ENCODE data around the gene AADACL4. TPM values are rescaled to one million over a fixed set of nuclear protein-coding genes. Genes with fewer than 3 reads are reported as not detected.

Gene AADACL4
- total and polyA plus RNA-seq, 5 experiments from 2014 or later = not detected

DNA sequence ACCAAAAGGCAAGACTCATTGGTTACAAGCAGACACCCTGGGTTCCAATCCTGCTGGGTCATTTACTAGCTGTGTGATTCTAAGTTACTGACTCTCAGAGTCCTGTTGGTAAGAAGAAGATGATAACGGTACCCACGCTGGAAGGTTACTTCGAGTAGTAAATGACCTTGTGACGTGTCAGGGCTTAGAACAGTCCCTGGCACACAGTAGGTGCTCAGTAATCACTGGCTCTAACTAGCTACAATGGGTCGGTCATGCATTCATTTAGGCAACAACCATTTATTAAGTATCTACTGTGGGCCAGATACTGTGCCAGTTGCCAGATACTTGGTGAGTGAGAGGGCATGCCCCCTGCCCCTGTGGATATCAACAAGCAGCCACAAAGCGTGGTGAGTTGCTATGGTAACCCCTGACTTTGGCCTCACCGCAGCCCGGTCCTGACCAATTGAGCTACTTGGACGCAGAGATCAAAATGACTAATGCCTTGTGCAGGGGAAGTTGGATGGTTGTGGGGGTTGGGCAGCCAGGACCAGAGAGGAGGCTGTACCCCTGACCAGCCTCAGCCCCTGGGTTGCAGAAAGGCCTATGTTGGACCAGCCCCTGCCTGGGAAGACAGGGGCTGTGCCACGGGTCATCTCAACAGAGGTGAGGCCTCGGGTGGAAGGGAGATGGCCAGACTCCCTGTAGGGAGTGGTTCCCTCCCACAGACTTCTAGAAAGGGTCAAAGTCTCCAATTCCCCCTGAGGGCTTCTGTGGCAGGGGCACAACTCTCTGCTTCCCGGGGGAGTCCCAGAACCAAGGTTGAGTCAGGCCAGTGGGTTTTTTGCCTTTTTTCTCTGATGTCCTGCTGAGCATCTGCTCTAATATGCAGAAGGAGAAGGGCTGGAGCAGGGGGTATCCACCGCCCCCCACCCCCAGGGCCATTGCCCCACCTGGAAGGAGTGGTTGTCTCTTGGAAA is 41.9 kb upstream of the AADACL4 start:
- Mint-ChIP-seq H3K4me1 (peaks cover 25 to 89% (median 73%) of the 10 kb centered on the region in 4 donors), H3K36me3 (peaks cover 0 to 16% (median 5%) of the 10 kb centered on the region in 3 donors)
- POLR2A ChIA-PET = interaction anchor here (0.6 to 11.2 kb wide), 3 partner anchors 15 to 334 kb away, joined by 3 to 269 read pairs (median 7); partner anchors contain the start of gene DHRS3

DNA sequence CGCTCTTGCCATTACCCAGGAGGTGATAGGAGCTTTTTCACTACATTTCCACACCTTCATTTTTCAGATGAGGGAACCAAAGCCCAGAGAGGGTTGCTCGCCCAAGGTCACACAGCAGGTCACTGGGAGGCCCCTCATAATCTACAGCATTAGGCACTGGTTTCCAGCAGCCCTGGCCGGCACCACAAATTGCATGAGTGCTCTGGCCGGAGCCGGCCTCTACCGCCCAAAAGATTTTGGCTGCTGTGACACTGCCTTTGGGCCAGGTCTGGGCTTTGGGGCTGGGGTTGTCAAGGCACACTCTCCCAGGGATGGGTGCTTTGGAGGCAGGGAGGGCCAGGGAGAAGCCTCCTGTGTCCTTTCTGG is 41.2 kb upstream of the AADACL4 start:
- Mint-ChIP-seq H3K4me1 (peaks cover 24 to 87% (median 67%) of the 10 kb centered on the region in 4 donors), H3K27ac (peak overlapping the region in 6 of 10 donors; percentile 47 to 95 (median 85)), H3K4me3 (no peak overlapping the region), H3K9me3 (peaks cover 0 to 3% (median 0%) of the 10 kb centered on the region in 9 donors), H3K27me3 (no peaks in the 10 kb centered on the region), H3K36me3 (peaks cover 5 to 20% (median 11%) of the 10 kb centered on the region in 3 donors)
- POLR2A ChIA-PET = interaction anchor here (1.1 to 11.2 kb wide), 3 partner anchors 15 to 164 kb away, joined by 3 to 269 read pairs (median 6); partner anchors contain the start of gene DHRS3
- DNase-seq = no peak
- ATAC-seq = no peak

More for the DNA sequence above, 41.9 kb upstream of the AADACL4 start:
- Mint-ChIP-seq H3K4me3 (peak overlapping the region in 1 of 10 donors; percentile 26), H3K27me3 (no peaks in the 10 kb centered on the region), H3K9me3 (peaks cover 0 to 2% (median 0%) of the 10 kb centered on the region in 9 donors), H3K27ac (peak overlapping the region in 8 of 10 donors; percentile 66 to 93 (median 76))
- DNase-seq = no peak
- ATAC-seq = no peak

DNA sequence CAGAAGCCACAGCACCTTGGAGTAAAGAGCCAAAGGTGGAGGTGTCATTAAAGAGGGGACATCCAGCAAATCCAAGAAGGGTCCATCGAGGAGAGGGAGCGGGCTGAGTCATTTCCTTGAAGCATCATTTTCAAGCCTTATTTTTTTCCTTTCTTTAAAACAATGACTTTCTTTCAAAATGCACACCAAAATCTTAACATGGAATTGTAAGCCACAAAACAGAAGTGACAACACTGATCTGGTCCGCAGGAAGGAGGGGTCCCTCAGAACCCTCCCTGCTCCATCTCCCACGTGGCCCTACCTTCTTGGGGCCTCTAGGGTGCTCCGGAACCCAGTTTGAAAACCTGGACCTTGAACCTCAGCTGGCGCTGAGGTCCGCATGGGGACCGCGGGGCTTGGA is 40.7 kb upstream of the AADACL4 start:
- peak overlapping the region in 9 of 10 donors; percentile 56 to 95 (median 83) for H3K27ac Mint-ChIP-seq
- no peaks in the 10 kb centered on the region for H3K27me3 Mint-ChIP-seq
- POLR2A ChIA-PET = interaction anchor here (0.6 to 11.2 kb wide), 5 partner anchors 14 to 186 kb away, joined by 3 to 269 read pairs (median 3); partner anchors contain the start of gene DHRS3
- no peak for DNase-seq
- peaks cover 0 to 5% (median 0%) of the 10 kb centered on the region in 9 donors for H3K9me3 Mint-ChIP-seq
- H3K36me3 Mint-ChIP-seq = peaks cover 9 to 26% (median 16%) of the 10 kb centered on the region in 3 donors
- H3K4me1 Mint-ChIP-seq = peaks cover 20 to 84% (median 63%) of the 10 kb centered on the region in 4 donors
- ATAC-seq = no peak
- H3K4me3 Mint-ChIP-seq = peak overlapping the region in 3 of 10 donors; percentile 1 to 55 (median 22)

DNA sequence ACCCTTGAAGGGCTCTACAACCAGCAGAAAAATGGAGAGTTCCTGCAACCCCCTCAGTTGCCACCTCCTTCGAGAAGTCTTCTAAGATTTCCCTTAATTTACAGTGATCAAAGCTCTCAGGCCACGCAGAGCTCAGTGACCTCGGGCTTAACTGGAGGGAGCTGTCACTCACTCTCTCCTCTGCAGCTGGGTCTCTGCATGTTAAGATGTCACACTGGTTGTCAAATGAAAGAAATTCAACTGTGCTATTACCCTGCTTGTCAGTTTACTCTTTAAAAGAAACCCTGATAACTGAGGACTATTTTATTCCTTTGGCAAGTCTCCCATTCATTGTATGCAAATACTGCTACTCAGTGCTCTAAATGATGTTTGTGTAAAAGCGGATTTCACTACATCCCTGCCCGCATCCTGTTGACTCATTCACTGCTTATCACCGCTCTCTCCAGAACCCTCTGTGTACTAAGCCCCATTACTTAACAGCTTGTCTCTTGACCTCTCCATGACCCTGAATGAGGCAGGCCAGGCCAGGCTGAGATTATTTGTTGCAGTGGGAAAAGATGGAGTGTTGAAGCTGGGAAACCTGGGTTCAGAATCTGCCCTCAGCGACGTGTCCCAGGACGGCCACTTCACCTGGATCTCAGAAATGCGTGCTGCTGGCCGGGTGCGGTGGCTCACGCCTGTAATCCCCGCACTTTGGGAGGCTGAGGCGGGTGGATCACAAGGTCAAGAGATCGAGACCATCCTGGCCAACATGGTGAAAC is 39.6 kb upstream of the AADACL4 start:
- H3K27ac Mint-ChIP-seq = peak overlapping the region; percentile 78 to 95 (median 83)
- peaks cover 23 to 84% (median 64%) of the 10 kb centered on the region in 4 donors for H3K4me1 Mint-ChIP-seq
- peaks cover 0 to 5% (median 0%) of the 10 kb centered on the region in 9 donors for H3K9me3 Mint-ChIP-seq
- POLR2A ChIA-PET = interaction anchor here (0.5 to 11.2 kb wide), 10 partner anchors 8 to 239 kb away, joined by 3 to 269 read pairs (median 3); partner anchors contain the start of gene DHRS3
- DNase-seq = peak; percentile 13 to 76 (median 48)
- peak; percentile 92 to 96 for ATAC-seq
- H3K27me3 Mint-ChIP-seq = no peaks in the 10 kb centered on the region
- peak overlapping the region; percentile 20 to 83 (median 59) for H3K4me3 Mint-ChIP-seq
- H3K36me3 Mint-ChIP-seq = peaks cover 9 to 34% (median 19%) of the 10 kb centered on the region in 3 donors

DNA sequence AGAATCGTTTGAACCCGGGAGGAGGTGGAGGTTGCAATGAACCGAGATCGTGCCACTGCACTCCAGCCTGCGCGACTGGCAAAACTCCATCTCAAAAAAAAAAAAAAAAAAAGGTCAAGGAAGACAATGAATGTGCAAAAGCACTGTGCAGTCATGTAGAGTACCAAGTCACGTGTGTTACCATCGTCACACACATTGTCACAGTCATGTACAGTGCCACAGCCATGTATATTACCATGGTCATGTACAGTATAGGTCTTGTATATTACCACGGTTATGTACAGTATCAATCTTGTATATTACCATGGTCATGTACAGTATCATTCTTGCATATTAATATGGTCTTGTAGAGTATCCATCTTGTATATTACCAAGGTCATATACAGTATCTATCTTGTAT is 38.9 kb upstream of the AADACL4 start:
- no peak for DNase-seq
- no peak for ATAC-seq
- Mint-ChIP-seq H3K4me3 (peak overlapping the region in 6 of 10 donors; percentile 12 to 83 (median 66)), H3K4me1 (peaks cover 23 to 83% (median 63%) of the 10 kb centered on the region in 4 donors), H3K36me3 (peaks cover 9 to 35% (median 19%) of the 10 kb centered on the region in 3 donors), H3K27ac (peak overlapping the region; percentile 78 to 95 (median 83)), H3K9me3 (peaks cover 0 to 5% (median 0%) of the 10 kb centered on the region in 9 donors), H3K27me3 (no peaks in the 10 kb centered on the region)
- POLR2A ChIA-PET = interaction anchor here (0.5 to 11.2 kb wide), 7 partner anchors 9 to 240 kb away, joined by 3 to 269 read pairs (median 3); partner anchors contain the start of gene DHRS3

DNA sequence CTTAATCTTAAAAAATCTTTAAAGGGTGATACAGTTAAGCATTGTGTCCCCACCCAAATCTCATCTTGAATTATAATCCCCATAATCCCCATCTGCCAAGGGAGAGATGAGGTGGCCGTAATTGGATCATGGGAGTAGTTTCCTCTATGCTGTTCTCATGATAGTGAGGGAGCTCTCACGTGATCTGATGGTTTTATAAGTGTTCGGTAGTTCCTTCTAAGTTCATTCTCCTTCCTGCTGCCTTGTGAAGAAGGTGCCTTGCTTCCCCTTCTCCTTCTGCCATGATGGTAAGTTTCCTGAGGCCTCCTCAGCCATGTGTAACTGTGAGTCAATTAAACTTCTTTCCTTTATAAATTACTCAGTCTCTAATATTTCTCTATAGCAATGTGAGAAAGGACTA is 36.6 kb upstream of the AADACL4 start:
- peak overlapping the region; percentile 24 to 87 (median 80) for H3K27ac Mint-ChIP-seq
- H3K36me3 Mint-ChIP-seq = peaks cover 9 to 48% (median 19%) of the 10 kb centered on the region in 3 donors

DNA sequence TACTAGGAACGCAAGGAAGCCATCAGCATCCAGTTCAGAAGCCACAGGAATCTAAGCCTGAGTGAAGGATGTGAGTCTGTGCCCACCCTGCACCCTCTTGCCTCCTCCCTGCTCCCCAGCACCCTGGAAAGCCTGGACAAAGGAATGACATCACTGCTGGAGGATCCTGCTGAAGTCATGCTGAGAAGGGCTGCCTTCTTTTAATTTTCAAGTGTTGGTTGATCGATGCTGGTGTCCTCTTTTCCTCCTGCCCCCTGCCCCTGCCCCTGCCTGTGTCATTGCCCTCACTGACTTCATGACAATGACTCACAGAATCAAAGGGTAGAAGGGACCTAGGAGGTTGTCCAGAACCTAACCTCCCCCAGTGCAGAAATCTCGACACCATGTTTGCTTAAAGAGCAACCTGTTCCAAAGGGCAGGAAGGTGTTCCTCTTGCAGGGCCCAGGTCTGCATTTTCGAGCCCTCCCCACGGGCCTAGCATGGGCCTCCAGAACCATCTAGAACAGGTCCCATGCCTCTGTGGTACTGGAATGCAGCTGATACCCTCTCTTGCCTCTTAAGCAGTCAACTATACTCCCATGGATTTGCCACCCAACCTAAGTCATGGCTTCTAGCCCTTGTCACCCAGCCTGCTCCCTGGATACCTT is 35.5 kb upstream of the AADACL4 start:
- no peaks in the 10 kb centered on the region for H3K27me3 Mint-ChIP-seq
- peaks cover 9 to 54% (median 23%) of the 10 kb centered on the region in 3 donors for H3K36me3 Mint-ChIP-seq
- peaks cover 38 to 83% (median 65%) of the 10 kb centered on the region in 4 donors for H3K4me1 Mint-ChIP-seq
- DNase-seq = peak in 1 of 10 donors; percentile 18
- peaks cover 0 to 5% (median 0%) of the 10 kb centered on the region in 9 donors for H3K9me3 Mint-ChIP-seq
- POLR2A ChIA-PET = interaction anchor here (1.0 to 11.2 kb wide), 3 partner anchors 9 to 13 kb away, joined by 3 to 269 read pairs (median 10); partner anchors contain the start of gene DHRS3
- H3K27ac Mint-ChIP-seq = peak overlapping the region; percentile 9 to 88 (median 60)
- H3K4me3 Mint-ChIP-seq = no peak overlapping the region
- no peak for ATAC-seq

More for the DNA sequence above, 36.6 kb upstream of the AADACL4 start:
- peaks cover 0 to 5% (median 0%) of the 10 kb centered on the region in 9 donors for H3K9me3 Mint-ChIP-seq
- POLR2A ChIA-PET = interaction anchor here (11.2 kb wide), 1 partner anchor 10 kb away, joined by 269 read pairs; the partner anchor contains the start of gene DHRS3
- H3K27me3 Mint-ChIP-seq = no peaks in the 10 kb centered on the region
- no peak overlapping the region for H3K4me3 Mint-ChIP-seq
- DNase-seq (no peak), ATAC-seq (no peak)
- H3K4me1 Mint-ChIP-seq = peaks cover 30 to 79% (median 59%) of the 10 kb centered on the region in 4 donors

DNA sequence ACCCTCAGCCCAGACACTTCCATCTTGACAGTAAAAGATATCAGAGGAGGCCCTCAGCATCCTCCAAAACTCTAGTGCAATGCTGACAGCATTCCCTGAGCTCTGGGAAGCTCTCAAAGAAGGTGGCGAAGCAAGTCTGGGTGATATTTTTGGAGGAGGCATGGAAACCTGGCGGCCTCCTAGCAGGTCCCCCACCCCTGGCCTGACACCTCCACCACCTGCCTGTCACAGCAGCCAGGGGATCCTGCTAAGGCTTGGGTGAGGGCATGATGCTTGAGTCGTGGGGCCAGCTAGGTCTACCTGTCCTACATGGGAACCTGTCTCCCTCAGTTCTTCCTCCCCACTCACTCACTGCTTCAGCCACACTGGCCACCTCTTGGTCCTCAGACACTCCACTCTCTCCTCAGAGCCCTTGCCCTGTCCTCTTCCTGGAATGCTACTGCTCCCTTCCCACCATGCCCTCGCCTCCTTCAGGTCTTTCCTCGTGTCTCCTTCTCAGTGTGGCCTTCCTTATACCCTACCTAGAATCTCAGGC is 34.3 kb upstream of the AADACL4 start:
- Mint-ChIP-seq H3K36me3 (peaks cover 9 to 57% (median 23%) of the 10 kb centered on the region in 3 donors), H3K9me3 (peaks cover 0 to 5% (median 0%) of the 10 kb centered on the region in 9 donors), H3K4me1 (peaks cover 36 to 83% (median 61%) of the 10 kb centered on the region in 4 donors), H3K27me3 (no peaks in the 10 kb centered on the region), H3K4me3 (no peak overlapping the region), H3K27ac (peak overlapping the region; percentile 49 to 90 (median 82))
- ATAC-seq (no peak), DNase-seq (peak in 1 of 10 donors; percentile 38)
- POLR2A ChIA-PET = interaction anchor here (1.0 to 1.4 kb wide), 2 partner anchors 8 to 14 kb away, joined by 3 to 10 read pairs; partner anchors contain the start of gene DHRS3

DNA sequence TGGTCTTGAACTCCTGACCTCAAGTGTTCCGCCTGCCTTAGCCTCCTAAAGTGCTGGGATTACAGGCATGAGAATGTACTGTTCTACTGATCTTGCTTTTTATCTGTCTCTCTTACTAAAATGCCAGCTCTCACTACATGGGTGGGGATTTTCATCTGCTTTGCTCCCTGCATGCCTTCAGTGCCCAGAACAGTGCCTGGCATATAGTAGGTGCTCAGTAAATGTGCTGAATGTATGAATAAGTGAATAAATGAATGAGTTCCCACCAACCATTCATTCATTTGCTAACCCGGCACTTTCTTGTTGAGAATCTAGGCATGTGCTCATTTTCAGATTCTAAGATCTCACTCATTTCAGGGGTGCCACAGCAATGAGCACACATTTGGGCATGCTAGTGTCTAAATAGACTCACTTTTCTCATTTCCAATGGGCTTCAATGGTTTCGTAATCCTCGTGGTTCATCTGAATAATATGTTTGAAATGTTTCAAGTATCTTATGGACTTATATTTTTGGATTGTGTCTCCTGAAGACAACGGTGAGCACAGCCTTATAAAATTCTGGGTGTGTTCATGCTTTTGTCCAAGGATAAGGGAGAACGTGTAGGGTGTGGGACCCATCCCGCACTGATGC is 33.5 kb upstream of the AADACL4 start:
- Mint-ChIP-seq H3K4me1 (peaks cover 42 to 83% (median 63%) of the 10 kb centered on the region in 4 donors), H3K4me3 (no peak overlapping the region), H3K27ac (peak overlapping the region; percentile 60 to 89 (median 69)), H3K27me3 (no peaks in the 10 kb centered on the region), H3K36me3 (peaks cover 9 to 58% (median 23%) of the 10 kb centered on the region in 3 donors), H3K9me3 (peaks cover 0 to 5% (median 0%) of the 10 kb centered on the region in 9 donors)
- POLR2A ChIA-PET = no interaction called here
- ATAC-seq = no peak
- peak in 1 of 10 donors; percentile 19 for DNase-seq

DNA sequence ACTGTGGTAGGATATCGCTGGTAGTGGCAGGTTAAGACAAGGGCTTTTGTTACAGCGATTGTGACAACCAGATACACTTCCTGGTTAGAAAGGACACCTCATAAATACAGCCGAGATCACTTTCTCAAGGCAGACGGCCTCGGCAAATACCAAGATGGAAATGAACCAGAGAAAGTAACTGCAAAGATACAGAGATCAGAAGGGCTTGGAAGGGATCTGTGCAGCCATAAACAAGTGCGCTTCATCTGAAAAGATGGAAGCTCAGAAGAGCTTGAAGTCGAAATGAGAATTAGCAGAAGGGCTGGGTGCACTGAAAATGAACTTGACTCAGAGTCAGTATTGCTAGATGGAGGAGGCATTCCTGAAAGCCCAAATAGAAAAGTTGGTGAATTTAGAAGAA is 32.9 kb upstream of the AADACL4 start:
- peaks cover 0 to 5% (median 0%) of the 10 kb centered on the region in 9 donors for H3K9me3 Mint-ChIP-seq
- no peak for DNase-seq
- peaks cover 47 to 84% (median 67%) of the 10 kb centered on the region in 4 donors for H3K4me1 Mint-ChIP-seq
- H3K27me3 Mint-ChIP-seq = no peaks in the 10 kb centered on the region
- ATAC-seq = no peak
- H3K36me3 Mint-ChIP-seq = peaks cover 9 to 54% (median 23%) of the 10 kb centered on the region in 3 donors
- POLR2A ChIA-PET = no interaction called here
- H3K27ac Mint-ChIP-seq = peak overlapping the region in 9 of 10 donors; percentile 1 to 89 (median 66)
- H3K4me3 Mint-ChIP-seq = peak overlapping the region in 1 of 10 donors; percentile 22

All from naive thymus-derived CD8-positive, alpha-beta T cell (primary cell).